Measurements from ENCODE around the gene ADAMTS15.

ADAMTS15 gene

DNA sequence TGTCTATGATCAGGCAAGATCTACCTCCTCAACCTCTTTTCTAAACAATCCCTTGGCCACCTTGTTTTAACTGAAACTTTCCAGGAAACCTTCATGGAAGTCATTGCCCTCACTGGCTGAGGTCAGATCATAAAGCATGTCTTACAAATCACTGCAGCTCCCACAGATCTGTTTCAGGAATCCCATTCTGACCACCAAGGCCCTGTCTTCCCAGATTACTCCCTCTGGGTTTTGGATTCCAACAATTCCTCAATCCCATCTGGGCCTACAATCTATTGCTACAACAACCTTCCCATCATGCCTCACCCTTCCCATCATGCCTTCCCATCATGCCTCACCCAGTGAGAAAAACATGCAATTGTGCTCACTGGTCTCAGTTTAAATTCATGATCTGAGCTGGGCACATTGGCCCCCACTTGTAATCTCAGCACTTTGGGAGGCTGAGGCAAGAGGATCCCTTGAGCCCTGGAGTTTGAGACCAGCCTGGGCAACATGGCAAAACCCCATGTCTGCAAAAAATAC, 15.9 kb downstream of the ADAMTS15 start:
- FAIRE-seq, result no peak

DNA sequence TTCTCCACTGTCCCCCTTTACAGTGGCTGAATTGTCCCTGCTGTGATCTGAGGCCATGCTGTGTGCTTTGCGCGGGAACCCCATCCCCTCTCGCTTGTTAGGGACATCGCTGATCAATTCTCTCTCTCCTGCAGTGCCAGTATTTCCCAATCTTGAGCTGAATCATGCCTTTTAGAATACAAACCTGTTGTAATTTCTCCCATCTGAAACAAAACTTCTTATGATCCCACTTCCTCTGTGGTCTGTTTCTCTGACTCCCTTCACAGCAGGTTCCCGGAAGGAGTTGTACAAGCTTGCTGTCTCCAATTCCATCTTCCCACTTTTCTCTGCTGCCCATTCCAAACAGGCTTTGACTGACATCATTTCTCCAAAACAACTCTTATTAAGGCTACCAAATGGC, 16.8 kb downstream of the ADAMTS15 start:
- FAIRE-seq, result no peak

DNA sequence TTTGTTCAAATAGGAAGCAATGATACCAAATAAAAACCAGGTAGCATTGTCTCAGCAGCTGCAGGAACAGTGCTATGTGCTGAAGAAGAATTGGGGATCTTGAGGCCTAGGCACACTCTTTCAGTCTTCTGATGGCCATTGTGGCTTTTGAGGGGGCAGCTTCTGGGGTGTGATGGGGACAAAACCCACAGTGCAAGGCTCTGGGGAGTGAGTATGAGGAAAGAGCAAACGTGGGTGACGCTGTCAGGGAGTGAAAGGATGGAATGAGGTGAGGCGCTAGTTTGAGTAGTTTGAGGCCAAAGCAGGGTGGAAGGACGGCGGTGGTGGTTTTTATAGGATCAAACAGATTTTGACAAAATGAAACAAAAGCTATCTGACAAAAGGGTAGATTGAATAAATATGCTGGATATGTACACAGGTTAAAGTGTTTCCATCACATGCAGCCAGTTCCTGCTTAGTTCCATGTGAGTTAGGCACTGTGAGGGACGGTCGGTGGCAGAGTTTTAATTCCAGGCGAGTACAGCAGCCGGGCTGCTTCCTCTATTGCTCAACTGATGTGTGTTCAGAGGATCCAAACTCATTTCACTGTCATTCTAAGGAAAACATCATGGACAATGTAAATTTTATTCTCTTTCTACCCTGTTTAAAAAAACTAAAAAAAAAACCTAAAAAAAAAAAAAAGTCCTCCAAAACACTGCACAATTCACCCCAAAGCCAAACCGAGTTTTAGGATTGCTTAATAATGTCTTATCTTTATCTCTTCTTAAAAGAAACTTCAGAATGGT, 18.9 kb downstream of the ADAMTS15 start:
- FAIRE-seq, result no peak

DNA sequence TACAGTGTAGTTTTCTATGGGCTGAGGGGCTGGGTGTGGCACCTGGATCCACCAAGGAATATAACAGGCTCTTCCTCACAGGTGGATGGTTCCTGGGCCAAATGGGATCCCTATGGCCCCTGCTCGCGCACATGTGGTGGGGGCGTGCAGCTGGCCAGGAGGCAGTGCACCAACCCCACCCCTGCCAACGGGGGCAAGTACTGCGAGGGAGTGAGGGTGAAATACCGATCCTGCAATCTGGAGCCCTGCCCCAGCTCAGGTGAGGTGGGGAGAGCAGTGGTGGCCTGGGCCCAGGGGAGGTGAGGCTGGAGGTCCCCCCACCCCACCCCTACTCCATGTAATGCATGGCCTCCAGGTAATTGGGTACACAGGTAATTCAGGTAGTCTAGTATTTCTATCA, 20.7 kb downstream of the ADAMTS15 start:
- FAIRE-seq, result no peak

DNA sequence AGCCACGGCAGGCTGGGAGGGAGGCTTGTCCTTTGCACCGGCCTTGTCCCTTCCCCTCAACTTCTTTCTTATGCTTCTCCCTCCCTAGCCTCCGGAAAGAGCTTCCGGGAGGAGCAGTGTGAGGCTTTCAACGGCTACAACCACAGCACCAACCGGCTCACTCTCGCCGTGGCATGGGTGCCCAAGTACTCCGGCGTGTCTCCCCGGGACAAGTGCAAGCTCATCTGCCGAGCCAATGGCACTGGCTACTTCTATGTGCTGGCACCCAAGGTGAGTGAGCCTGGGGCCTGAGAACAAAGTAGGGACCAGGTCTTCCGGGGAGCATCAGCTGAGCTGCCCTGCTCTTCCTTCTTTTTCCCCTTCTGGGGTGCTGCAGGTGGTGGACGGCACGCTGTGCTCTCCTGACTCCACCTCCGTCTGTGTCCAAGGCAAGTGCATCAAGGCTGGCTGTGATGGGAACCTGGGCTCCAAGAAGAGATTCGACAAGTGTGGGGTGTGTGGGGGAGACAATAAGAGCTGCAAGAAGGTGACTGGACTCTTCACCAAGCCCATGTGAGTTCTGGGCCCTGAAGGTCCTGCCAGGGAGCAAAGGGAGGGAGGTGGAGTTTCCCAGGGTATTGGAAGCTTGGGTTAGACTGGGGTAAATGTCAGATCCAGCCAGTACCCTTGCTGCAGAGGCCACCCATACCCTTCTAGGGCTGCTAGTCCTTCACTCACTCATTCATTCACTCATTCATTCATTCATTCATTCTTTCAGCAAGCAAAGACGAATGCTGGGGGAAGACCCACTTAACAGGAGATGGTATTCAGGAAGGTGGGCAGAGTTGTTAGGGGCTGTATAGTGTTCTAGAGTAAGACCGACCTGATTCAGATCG, 22.6 kb downstream of the ADAMTS15 start:
- no peak for FAIRE-seq

DNA sequence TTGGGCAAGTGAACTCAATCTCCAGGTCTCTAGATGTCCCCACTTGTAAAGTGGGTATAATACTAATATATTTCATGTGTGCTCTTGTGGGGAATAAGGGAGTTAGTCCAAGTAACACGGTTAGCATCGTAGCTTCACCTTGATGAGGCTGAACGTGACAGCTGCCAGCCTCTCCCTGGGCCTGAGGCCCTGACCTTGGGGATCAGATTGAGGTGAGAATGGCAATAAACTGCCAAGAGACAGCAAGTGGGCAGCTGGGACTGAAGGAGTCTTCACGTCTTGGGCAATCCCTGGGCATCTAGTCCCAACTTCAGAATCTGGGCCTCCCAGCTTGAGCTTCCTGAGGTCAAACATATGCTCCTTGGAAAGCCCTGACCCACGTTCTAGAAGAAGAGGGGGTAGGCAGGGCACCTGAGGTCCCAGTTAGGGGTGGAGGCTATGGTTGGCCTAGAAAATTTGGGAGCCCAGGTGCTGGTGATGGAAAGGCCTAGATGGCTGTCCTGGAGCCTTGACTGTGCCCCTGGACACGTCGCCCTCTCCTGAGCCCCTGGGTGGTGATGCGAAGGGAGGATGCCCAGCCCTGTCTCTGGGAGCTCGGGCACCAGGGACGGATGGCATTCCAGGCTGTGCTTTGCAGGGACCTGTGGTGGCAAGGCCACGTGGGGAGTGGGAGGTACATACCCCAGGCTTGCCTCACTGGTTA, 23.4 kb downstream of the ADAMTS15 start:
- FAIRE-seq, result no peak

DNA sequence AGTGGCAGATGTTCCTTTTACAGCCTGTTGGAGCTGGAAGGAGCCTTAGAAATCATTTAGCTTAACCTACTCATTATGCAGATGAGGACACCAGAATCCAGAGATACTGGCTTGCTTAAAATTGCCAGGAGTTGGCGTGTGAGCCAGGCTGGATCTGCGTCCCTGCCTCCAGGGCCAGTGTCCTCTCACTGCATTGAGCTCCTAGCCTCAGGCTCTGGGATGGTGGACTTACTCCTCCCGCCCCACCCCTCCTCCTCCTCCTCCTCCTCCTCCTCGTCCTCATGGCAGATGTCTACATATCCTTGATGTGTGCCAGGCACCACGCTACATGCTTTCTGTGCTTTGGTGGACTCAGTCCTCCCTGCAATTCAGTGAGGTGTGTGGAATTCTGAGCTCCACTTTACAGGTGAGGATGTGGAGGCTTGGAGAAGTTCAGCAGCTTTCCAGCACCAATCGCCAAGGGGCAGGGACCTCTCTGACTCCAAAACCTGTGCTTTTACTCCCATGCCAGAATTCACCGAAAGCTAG, 24.1 kb downstream of the ADAMTS15 start:
- FAIRE-seq, result no peak

DNA sequence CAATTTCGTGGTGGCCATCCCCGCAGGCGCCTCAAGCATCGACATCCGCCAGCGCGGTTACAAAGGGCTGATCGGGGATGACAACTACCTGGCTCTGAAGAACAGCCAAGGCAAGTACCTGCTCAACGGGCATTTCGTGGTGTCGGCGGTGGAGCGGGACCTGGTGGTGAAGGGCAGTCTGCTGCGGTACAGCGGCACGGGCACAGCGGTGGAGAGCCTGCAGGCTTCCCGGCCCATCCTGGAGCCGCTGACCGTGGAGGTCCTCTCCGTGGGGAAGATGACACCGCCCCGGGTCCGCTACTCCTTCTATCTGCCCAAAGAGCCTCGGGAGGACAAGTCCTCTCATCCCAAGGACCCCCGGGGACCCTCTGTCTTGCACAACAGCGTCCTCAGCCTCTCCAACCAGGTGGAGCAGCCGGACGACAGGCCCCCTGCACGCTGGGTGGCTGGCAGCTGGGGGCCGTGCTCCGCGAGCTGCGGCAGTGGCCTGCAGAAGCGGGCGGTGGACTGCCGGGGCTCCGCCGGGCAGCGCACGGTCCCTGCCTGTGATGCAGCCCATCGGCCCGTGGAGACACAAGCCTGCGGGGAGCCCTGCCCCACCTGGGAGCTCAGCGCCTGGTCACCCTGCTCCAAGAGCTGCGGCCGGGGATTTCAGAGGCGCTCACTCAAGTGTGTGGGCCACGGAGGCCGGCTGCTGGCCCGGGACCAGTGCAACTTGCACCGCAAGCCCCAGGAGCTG, 24.8 kb downstream of the ADAMTS15 start:
- no peak for FAIRE-seq

DNA sequence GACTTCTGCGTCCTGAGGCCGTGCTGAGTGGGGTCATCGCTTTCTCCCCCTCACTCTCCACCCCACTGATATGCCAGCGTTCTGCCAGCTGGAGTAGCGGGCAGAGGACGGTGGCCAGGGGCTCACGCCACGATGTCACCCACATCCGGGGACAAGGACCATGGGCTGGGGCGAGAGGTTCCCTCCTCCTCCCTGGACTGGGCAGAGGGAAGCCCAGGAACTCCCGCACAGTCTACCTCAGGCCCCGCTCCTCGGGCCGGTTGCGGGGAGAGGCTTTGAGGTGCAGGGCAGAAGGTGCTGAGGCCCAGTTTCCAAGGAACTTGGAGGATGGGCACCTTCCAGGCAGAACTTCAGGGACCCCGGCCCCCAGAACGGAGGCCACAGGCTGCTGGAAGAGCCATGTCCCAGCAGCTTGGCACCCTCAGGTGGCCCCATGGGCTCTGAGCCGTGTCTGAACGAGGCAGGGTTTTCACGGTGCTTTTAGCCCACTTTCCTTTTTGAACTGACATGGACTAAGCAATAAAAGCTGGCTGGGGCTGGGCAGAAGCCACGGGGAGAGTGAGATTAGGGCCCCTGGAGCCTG, 25.4 kb downstream of the ADAMTS15 start:
- FAIRE-seq, result no peak

DNA sequence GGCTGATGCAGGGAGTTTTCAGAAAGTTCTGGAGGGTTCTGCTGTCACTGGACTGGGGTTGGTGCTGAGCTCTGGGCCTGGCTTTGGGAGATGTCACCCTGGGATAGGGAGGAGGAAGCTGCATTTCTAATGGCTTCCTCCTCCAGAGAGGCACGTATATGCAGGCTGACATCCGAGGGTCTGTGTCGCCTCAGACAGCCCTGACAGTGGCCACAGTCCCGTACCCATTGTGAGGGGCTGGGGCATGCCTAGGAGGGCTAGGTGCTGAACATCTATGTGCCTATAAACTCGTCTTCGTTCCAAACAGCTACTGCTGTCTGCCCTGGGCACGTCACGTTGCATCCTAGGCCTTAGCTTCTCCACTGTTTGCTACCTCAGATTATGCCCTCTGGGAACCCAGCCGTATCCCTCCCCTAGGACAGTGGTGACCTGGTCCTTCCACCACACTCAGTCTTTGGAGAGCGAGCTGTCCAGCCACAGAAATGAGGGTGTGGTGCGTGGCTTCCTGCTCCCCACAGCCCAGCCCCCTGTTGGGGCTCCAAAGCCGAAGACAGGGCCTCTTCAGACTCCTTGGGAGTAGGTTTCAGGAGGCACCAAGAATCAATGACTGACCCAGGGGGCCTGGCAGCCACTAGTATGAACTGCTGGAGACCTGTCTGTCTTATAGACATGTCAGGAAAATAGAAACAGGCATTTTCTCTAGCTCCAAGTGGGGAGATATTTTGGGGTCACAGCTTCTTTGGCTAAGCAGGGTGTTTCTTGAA, 26.4 kb downstream of the ADAMTS15 start:
- no peak for FAIRE-seq

DNA sequence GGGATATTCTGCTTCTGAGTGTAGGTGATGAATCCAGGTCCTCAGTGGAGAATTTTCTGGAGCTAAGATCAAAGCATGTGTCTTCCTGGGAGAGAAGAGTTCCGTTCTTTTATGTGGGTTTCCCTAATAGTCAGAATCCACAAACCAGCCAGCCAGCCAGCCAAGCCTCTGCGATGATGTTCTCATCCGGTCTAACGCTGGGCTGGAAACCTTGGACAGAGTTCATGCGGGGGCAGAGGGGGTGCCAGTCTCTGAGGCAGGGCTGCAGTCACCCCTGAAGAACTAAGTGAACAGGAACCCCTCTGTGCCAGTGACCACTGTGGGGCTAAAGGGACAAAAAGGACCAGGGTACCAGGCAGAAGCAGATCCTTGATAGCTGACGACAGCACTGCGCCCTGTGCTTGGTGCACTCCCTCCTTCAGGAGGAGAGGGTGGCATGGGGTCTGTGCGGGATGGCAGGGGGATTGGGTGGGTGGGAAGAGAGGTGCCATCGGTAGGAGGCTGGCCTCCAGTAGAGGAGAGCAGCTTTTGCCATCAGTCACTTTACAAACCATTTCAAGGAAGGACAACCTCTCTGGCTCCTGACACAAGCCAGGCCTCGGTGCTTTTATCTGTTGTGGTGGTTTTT, 27.1 kb downstream of the ADAMTS15 start:
- no peak for FAIRE-seq

DNA sequence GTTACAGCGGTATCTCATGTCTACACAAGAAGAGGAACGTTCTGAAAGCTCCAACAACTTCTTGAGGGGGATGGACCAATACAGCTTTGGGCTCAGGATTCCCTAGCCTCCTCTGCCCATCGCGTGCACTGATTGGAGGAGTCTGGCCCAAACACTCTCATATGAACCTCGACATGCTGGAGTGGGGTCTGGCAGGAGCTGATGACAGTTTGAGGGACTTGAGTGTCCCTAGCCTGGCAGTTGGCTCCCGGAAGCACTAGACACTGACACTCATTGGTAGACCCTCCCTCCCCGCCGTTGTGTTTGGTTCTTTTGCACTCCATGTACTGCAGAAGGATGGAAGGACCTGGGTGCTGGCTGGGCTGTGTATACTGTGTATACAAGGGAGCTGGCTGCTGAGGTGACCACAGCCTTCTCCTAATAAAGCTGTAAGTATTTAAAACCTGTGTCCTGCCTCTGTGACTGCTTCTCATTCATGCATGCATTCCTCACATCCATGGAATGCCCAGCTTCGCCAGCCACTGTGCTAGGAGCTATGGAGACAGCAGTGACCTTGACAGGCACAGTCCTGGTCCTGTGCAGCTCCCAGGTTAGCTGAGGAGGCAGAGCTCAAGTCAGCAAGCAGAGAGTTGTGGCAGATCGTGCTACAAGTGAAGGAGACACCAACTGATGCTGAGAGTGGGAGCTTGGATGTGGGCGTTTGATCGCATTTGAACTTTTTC, 27.9 kb downstream of the ADAMTS15 start:
- FAIRE-seq, result no peak

DNA sequence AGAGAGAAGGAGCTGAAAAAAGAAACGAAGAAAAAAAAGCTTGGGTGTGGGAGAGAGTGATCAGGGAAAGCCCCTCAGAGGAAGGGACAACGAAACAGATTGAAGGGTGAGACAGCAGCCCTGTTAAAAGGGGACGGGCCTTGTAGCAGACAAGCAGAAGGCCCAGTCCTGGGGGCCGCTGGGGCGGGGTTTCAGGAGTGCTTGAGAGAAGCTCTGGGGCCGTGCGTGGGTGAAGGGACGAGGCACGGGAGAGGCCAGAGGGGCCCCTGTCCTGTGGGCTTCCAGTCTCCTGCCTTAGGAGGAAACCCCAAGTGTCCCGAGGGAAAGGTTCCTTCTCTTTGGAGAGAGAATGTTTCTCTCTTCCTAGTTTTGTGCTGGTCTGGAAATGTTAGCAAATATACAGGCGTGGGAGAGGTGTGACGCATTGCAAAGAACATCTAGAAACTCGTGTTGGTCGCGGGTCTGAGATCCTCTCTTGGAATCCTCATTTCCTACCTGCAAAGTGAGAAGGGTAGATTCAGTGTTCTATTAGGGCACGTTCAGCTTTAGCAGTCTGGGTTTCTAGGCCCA, 28.6 kb downstream of the ADAMTS15 start:
- no peak for FAIRE-seq

DNA sequence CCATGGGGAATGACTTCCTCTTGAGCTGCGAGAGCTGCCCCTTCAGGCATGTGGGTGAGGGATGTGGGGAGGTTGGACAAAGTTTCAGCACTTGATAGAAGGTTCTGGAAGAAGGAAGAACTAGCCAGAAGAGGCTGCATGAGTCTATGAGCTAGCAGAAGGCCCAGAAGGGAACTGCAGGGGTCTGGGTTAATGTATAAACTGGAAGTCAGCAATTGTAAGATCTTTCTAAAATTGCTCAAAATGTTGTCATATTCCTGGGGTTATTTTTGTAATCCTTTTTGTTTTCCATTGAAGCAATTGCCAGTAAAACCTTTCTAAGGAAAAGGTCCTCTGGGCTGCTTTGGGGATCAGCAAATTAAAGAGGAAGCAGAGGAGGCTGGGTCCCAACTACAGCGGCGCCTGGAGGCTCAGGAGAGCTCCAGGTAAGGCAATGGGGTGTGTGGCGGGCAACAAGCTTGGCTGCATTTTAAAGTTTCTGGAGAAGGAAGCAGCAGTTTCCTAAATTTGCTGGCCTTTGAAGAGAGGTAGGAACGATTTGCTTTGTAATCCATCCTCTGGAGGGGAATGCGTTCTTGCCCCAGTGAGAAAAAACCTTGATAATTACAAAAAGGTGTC, 29.2 kb downstream of the ADAMTS15 start:
- FAIRE-seq, result no peak

DNA sequence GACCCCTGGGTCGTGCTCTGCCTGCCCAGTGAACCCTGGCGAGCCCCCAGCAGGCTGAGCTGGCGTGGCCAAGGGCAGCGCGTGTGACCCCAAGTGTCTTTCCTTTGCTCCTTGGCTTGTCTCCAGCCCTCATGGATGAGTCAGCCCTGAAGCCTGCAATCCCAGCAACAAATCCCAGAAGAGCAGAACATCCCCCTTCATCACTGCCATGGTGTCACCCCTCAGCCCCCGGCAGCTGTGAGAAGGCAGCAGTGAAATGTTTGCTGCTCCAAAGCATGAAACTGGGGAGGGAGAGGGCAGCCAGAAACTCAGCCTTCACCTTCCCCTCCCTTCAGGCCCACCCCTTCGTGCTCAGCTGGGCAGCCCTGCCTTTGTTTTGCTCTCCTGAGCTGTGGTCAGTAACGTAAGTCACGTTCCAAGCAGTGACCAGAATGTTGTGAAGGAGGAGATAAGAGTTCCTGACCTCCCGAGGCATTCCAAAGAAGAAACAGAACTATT, 29.8 kb downstream of the ADAMTS15 start:
- FAIRE-seq, result no peak

DNA sequence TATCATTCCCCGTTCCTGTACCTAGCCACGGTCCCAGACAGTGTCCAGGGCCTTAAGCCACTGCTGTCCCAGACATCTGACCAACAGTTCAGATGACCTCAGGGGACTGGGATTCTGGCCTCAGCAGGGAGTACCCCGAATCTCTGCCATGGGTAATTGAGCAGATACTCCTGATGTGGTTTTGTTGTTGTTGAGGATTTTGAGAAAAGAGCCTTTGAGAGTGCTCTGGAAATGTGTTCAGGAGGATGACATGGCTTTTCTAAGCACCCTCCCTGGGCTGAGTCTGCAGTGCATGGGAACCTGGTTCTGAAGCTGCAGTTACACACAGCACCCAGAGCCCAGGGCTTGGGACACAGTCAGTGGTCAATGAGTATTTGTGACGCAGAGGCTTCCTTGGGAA, 30.4 kb downstream of the ADAMTS15 start:
- no peak for FAIRE-seq

DNA sequence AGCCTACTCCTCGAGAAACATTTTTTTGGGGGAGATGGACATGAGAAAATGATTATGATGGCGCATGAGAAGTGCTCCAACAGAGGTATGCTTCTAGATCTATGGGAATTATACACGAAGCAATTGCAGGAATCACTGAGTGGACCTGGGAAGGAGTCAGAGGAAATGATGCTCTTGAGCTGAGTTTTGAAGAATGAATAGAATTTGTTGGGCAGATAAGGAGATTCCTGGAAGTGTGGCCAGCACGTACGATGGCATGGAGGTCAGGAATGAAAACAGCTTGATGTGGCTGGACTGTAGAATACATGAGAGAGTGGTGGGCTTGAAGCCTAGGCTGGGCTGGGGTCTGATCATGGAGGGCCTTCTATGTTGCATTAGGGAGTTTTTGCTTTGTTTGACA, 31.7 kb downstream of the ADAMTS15 start:
- FAIRE-seq, result no peak

DNA sequence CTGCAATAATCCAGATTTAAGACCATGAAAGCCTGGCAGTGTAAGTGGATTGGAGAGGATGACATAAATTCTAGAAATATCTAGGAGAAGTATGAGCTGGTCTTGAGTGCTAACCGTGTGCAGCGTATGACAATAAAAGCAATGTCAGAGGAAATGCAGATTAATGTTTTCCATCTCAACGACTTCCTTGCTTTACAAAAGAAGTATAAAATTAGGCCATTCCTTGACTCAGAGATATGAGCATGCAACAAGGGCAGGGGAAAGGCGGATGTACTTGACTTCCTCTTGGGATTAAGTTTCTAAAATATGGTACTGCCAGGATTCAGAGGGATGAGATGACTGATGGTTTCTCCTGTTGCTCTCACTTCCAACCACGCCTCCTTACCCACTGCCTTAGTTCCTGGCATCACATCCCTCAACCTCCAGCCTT, 32.3 kb downstream of the ADAMTS15 start:
- no peak for FAIRE-seq

DNA sequence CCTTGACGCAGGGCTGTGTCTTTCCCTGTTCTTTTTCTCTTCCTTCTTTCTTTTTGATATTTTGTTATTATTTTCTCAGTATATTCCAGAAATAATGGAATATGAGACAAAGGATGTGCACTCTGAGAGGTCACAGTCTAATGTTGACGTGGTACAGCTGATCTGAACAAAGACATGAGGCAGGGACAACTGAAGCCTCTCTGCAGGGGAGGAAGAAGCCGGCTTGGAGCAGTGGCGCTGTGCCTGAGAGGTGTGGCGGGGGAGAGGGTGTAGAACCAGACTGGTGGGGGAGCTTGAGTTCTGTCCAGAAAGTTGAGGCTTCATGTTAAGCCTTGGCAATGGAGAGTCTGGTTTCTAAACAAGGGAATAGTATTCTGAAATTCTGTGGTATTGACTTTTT, 34.7 kb downstream of the ADAMTS15 start:
- FAIRE-seq, result no peak

Data from colon (tissue), 2 donors.